NCI-H460 (cell line): ENCODE measurements around the gene DPP10. TPM values are rescaled to one million over a fixed set of nuclear protein-coding genes. Genes with fewer than 3 reads are reported as not detected.

ENCODE experiments used
- DNase-seq: peaks from one replicate; pipeline ENCODE4 v3.0.0-alpha.2; 2016; ENCODE audit warnings: low read depth; ENCODE audit errors: extremely low read depth
- total RNA-seq: library from RNA; depleted of rRNA; stranded (reverse); fragments of >200 nt; shearing (Covaris generic); gene quantifications from 2 replicates; pipeline ENCODE4 v1.2.3, GENCODE V29; 2014

Gene DPP10
- total RNA-seq, 1 experiment from 2014 or later, result 53.0 TPM

DNA sequence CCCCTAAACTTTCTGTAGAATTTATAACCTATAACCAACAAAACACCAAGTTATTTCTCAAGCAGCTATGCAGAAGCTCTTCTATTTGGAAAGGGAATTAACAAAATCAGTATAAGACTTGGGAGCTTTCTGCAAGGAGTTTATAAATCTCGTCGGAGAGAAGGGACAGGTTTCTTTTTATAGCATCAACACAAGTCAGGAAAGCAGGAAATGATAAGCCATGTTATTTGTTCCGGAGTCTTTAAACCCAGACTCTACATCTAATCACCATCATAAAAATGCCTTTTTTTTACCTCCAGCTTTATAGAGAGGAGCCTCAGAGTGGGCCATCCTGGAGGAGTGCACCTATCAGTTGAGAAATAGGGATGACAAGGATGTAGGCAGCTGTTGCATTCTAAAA is 137.1 kb downstream of the DPP10 start:
- DNase-seq, result no peak

DNA sequence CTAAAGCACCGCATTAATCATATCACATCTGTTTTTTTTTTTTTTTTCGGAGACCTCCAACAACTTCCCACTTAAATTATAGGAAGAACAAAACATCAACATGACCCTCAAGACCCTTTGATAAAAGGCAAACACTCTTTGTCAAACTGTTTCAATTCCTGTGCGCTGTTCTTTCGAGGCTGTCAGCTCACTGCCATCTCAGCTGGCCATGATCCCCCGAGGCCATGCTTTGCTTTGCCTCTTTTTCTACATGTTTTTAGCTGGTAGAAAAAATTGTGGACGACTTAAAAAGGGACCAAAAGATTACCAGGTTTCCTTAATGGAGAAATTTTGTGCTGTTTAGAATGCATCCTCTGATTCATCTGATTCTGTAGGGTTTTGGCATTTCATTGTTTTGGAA is 138.2 kb downstream of the DPP10 start:
- DNase-seq, result no peak

DNA sequence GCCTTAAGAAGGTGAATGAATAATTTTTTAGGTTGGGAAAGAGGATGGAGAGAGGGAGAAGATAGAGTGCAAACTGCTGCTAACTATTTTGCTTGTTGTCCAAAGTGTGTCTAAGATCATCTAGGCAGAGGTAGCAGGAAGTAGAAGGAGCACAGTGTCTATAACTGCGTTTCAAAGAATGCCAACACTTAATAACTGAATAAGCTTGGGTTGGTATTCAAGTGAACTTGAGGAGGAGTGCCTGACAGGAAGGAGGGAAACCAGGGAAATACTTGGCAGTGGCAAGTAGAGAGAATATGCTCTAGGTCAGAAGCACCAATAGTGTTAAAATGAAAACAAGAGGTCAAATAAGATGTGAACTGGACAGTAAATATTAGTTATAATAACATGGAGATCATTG is 155.9 kb downstream of the DPP10 start:
- DNase-seq, result no peak

DNA sequence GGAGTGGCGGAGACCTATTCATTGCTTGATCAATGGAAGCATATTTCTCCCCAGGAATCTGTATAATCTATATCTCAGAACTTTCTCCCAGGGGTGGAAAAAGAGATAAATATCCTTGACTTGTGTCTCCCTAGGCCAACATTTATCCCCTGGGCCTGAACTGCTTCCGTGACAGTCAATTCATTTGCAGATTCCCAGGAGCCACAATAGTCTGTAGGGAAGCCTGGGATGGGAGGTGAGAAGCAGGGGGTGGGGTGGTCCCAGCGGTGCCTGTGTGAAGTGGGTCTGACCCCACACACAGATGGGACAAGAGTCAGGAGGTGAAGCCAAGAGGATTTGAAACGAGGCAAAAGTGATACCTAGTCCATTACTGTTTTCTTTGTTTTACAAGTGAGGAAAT is 166.8 kb downstream of the DPP10 start:
- no peak for DNase-seq

DNA sequence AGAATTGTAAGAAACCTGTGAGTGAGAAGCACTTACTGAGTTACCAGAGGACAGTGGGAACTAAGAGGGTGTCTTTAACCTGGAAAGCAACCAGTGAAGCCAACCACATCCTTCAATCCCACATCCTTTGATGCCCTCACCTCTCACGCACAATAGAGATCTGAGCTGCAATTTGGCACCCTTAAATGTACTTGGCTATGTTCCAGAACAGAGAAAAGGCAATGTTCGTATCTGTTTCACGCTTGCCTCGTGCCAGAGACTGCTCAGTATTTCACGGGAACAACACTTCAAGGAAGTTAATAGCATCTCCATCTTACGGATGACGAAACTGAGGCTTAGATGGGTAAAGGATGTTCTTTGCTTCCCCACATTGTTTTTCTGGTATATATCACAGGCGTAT is 167.4 kb downstream of the DPP10 start:
- no peak for DNase-seq

DNA sequence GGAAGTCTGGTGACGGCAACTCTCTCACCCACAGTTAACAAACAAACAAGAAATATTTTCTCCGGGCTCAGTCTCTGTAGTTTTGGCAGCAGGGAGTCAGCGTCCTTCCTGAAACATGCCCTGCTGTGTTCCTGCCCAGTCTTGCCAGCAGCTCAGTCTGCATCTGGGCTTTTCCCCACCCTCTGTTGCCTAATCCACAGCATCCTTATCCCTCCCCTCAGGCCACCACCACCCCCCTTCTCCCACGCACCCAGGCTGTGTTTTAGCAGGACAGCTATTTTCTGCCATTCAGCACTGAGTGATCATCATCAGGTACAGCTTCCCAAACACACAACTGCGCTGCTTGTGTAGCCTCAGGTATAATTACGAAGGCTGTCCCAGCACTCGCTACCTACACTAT is 168.2 kb downstream of the DPP10 start:
- no peak for DNase-seq

DNA sequence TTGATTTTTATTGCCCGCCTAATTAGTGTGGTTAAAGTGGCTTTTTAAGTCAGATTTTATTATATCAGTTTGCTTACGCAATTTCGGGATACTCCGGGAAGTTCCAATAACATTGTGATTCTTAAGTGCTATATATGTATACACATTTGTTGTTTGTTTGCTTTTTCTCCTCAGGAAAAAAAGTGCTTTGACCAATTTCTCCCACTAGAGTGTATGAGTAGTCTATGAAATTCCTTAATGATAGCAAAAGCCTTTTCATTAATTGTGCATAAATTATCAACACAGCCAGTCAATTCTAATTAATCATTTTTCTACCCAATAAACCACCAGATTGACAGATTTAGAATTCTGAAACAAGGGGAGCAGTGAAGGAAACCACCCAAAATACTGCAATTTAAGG is 172.2 kb downstream of the DPP10 start:
- DNase-seq, result no peak

DNA sequence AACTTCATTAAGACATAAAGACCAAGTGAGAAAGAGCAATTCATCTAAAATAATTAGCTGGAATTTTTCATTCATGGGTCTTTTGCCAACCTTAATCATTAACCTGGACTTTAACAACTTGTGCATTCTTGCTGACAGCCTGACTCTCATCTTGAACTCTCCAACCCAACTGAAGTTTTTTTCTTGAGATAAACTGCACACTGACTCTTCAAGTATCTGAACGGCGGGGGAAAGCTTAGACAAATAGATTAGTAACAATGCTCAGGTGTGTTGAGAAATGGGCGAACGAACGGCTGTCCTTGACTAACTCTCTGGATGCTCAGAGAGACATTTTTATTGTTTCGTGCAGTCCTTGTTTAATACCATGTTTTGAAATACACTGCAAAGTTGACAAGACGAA is 186.0 kb downstream of the DPP10 start:
- no peak for DNase-seq

DNA sequence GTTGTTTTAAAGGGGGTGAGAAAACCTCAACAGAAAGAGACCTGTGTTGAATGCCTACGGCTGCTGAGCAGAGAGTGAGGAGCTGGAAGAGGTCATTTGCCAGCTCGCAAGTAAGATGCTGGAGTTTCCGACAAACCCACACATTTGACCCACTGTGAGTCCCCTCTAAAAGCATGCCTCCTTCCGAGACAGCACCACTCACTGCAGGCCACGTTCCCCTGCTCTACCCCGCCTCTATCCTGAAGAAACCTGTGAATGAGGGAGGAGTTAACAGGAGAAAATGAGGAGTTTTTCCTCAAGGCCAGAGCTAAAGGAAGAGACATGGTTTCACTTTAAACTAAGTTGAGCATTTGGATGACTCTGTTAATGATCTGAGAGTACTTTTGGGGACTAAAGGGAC is 188.7 kb downstream of the DPP10 start:
- no peak for DNase-seq

DNA sequence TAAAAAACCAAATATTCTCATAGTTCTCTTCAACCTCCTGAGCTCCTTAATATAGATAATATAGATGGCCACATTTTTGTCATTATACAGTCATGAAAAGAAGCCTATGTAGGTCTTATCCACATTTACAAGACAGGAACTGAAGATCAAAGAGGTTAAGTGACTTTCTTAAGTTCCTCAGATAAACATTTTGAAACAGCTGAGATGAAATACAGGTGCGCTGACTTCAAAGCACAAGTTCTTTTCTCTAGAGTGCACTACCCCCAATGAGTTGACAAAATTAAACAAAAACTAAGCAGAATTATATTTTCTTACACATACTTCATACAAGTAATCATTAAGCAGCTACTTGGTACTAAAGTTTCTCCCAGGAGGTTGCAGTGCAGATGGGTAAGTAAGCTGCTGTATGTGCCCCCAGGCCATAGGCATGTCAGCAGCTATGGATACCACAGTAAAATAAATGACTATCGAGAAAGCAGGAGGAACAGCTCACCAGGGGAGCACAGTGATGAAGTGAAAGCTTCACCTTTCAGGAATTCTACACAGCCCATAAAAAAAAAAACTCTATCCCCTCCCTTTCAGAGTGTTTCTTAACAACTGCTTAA is 199.8 kb downstream of the DPP10 start:
- DNase-seq, result no peak

DNA sequence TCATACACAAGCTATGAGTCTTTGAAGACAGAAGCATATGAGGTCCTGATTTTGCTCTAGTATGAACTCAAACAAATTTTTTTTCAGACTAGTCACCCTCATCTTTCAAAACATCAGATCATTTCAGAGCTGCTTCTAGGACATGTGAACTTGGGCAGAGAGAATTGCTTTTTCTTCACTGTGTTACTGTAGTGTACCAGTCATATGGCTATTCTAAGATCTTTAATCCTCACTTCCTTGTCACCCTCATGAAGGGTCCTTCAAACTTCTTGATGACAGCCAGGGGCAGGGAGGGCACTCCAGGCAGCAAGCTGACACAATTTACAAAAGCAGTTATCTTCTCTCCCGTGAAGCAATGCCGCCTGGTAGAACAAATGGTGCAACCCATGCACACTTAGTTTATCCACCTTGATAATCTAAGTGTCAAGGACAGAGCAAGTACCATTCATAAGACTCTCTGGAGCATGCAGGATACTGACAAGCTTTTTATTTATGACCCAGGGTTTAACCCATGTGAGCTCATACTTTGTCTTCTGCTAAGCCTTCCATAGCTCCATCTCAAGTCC is 200.6 kb downstream of the DPP10 start:
- no peak for DNase-seq

DNA sequence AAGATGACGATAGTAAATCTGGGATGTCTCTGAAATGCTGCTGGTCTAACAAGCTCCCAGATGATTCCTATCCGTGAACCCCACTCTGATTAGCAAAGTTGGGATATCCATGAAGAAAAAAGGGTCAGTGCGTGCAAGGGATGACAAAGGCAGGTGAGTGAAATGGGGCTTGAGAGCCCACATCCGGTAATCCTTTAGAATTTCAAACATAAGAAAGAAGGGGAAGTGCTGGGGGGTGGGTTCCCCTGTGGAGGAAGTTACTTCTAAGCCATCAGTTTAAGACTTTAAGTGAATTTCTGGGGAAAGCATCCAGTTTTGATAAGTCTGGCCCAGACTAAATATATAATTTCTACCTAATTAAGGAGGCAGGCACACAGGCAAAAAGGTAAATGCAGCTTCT is 209.5 kb downstream of the DPP10 start:
- DNase-seq, result no peak

DNA sequence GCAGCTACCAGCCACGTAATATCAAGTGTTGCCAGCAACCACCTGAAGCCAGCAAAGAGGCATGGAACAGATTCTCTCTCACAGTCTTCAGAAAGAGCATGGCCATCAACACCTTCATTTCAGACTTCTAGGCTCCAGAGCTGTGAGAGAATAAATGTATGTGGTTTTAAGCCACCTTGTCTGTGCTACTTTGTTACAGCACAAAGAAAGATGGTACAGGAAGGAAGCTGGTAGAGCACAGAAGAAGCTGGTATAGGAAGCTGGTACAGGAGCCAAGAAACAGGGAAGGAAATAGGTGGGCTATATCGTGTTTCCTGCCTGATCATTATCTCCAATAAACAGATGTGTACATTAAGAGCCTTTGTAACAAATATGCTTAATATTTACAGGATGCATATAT is 217.4 kb downstream of the DPP10 start:
- no peak for DNase-seq

DNA sequence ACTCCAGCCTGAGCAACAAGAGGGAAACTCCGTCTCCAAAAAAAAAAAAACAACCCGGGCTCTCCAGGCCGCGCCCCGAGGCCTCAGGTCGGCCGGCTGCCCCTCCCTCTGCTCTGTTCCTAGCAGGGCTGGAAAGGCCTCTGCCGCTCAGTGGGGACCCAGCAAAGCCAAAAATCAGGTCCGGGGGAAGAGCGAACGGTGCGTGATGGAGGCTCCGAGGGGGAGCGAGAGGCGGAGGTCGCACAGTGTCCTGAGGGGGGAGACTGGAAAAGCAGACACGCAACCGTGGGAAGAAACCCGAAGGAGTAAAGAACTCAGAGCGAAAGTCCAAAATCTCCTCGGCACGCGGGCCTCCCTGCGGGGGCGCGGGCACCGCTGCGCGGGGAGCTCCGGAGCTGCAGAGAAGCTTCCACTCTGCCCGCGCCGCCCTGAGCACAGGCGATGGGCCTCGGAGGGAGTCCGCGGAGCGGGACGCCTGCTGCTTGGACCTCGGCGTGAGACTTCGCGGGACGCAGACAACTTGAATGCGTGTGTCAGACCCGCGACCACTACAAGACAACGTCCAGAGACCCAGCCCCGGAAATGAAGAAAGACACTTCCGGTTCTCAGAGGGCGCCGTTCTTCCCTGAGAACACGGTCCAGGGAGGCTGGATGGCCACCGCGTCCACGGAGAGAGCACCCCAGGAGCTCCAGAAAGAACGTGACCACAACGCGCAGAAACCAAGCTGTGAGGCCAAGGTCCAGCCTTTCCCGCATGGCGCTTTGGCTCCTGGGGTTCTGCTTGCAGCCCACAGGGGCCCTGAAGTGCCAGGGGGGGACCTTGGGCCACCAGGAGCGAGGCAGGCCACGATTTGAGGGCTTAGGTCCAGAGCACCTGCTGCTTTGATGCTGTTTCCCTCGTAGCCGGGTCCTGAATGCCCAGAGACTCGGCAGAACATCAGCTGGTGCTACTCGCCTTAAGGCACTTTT is 219.8 kb downstream of the DPP10 start:
- no peak for DNase-seq

DNA sequence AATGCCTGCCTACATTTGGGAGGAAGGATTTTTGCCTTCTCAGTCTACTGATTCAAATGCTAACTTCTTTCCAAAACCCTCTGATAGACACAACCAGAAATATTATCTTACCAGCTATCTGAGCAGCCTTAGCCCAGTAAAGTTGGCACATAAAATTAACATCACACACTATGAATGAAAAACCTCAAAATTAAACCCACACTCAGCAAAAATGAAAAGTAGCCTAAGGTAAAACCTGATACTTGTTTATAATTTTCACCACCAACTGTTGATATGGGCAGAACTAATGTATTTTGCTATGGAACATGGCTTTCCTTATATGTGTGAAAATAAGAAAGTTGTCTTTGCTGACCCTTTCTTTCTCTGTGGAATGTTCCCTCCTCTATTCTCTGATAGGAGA is 226.0 kb downstream of the DPP10 start:
- no peak for DNase-seq

DNA sequence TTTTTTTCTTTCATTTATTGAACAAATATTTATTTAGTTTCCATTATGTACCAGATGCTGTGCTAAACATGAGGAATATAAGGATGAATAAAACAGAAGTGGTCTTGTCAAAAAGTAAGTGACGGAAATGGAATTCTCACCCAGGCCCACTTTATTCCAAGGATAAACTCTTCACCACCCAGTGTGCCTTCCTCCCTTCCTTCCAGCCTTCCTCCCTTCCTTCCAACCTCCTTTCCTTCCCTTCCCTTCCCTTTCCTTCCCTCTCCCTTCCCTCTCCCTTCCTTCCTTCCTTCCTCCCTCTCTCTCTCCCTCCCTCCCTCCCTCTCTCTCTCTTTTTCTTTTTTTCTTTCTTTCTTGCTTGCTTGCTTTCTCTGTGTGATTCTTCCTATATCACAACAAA is 240.8 kb downstream of the DPP10 start:
- no peak for DNase-seq

DNA sequence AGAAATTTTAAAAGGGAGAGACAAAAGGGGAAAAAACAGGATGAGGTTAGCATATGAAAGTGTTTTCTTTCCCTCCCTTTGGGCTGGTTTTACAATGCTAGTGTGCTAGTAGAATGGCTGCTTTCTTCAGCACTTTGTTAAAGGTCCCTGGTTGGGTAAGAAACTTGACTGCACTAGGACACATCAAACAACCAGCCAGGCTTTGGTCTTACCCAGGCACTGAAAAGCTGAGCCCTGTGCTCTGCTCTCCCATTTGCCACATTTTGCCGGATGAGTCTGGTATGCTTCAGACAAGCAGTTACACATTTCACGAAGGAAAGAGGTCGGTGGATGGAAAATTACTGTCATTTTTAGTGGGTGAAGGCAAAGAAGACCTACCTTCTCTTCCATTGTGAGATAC is 242.0 kb downstream of the DPP10 start:
- DNase-seq, result no peak

DNA sequence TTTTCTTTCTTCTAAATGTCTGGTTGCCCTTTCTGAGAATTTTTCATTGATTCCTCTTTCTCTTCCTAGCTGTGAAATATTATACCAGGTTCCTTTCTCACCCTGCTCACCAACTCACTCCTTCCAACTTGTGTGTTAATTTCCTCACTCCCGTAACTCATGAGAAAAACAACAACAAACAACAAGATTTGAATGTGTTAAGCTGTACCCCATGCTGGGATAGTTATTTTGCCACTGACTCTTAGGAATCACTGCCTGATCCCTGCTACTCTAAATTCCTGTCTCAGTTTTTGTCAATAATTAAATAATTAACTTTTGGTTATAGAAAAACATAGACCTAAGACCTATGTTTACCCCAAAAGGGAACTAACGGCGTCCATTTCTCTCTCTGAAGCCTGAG is 242.7 kb downstream of the DPP10 start:
- no peak for DNase-seq

DNA sequence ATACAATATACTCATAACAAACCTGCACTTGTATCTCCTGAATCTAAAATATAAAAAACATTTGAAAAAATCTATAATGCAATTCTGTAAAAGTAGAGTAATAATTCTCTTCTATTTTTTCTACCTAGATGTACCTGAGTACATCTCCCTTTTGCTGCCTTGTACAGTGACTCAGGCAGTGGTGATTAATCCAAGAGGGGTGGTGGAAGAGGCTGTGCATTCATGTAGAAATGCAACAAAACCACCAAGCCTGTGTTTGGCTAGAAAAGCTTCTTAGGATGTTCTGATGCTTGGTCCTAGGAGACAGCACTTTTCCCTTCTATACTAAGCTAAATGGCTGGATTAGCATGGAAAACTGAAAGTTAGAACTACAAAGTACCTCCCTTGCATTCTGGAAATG is 245.8 kb downstream of the DPP10 start:
- no peak for DNase-seq

DNA sequence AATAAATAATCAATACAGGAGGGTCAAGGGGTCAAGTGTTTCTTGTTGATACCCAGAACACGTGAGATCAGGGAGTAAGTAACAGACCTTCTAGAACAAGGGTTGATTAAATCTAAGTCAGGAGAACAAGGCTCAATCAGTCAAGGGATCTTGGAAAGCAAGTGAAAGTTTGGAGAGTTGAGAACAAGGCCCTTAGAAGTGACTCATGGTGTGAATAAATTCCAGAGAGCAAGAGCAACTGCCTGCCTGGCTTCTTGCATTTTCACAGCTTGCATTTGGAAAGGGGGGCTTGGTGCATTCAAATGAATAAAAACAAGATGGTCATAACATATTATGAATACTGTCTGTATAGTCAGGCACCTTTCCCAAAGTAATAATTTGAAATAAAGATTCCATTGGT is 256.1 kb downstream of the DPP10 start:
- no peak for DNase-seq

DNA sequence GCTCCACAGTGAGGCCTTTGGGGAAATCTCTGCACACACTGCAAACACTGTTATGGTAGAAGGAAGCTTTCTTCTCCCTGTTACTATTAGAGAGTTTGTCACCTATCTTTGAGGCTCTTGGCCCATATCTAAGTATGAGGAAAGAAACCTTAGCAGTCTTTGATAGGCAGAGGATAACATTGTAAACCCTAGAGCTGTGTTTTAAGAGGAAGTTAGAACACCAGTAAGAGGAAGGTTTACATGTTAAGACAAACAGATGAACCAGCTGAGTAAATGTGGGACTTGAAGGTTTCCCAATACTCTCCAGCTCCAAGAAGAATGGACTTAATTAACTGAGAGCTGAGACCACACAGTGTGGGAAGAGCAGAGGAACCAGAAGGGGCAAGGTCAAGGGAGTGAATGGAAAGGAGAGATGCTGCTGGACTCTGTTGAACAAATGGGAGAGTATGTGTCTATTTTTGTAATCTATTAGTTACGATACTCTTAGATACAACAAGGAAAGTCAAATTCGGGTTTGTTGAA is 257.0 kb downstream of the DPP10 start:
- DNase-seq, result no peak

DNA sequence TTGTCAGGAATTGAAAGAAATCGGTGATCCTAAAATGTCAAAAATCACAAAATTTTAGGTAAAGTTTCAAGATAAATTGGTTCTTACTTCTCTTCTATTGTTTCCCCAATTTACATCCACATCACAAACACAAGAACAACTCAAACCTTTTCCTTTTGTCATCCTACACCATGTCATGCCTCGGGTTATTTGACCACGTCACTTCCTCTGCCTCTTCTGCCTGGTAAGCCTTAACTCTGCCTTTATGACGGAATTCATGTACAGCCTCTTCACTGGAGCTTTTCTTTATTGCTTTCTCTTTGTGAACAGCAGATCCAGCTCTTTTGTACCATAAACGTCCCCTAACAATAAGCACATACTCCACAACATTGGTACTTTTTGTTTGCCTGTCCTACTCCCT is 258.0 kb downstream of the DPP10 start:
- DNase-seq, result no peak
